GM21381 (cell line): Measurements from ENCODE around the gene SHISA7.

Experiments used
- ATAC-seq: cut with Tn5 transposase; IDR thresholded peaks from one replicate; pipeline ENCODE4 v1.9.1; 2021; ENCODE audit warnings: mild to moderate bottlenecking, moderate library complexity; ENCODE audit not compliant: unreplicated experiment

Gene SHISA7

GRCh38 chr19:55391702-55392615 is 51.1 kb downstream of the SHISA7 start:
- no peak for ATAC-seq

GRCh38 chr19:55391191-55391670 is 51.9 kb downstream of the SHISA7 start:
- no peak for ATAC-seq

GRCh38 chr19:55390461-55390880 is 52.6 kb downstream of the SHISA7 start:
- ATAC-seq: no peak

GRCh38 chr19:55389386-55390317 is 53.4 kb downstream of the SHISA7 start:
- ATAC-seq: no peak

- no peak for ATAC-seq
Observed at GRCh38 chr19:55387736-55388497, 55.2 kb downstream of the SHISA7 start.

- ATAC-seq: no peak
Observed at GRCh38 chr19:55386493-55386971, 56.6 kb downstream of the SHISA7 start.

GRCh38 chr19:55385724-55386492 is 57.2 kb downstream of the SHISA7 start, which contains the start of gene RPL28:
RPL28 (plus strand) TSS chr19:55385932; CDS start chr19:55386358, 426 bp downstream.
- ATAC-seq: peak; percentile 73

- peak; percentile 54 for ATAC-seq
Observed at GRCh38 chr19:55384920-55385723, 58.0 kb downstream of the SHISA7 start.

- ATAC-seq: no peak
Observed at GRCh38 chr19:55384131-55384919, 58.8 kb downstream of the SHISA7 start, which contains the start of gene TMEM238. TMEM238 (minus strand) TSS chr19:55384292; CDS start chr19:55384259, 33 bp downstream.

- ATAC-seq: no peak
Observed at GRCh38 chr19:55383279-55384130, 59.6 kb downstream of the SHISA7 start.

- no peak for ATAC-seq
Observed at GRCh38 chr19:55382522-55383054, 60.5 kb downstream of the SHISA7 start.

- ATAC-seq: no peak
Observed at GRCh38 chr19:55382013-55382412, 61.1 kb downstream of the SHISA7 start.

GRCh38 chr19:55379174-55379573 is 63.9 kb downstream of the SHISA7 start:
- ATAC-seq: no peak
